HFFc6 (cell line): ENCODE data around the gene ABHD8. TPM values are rescaled to one million over a fixed set of nuclear protein-coding genes. Genes with fewer than 3 reads are reported as not detected.

ENCODE experiments used
- DNase-seq: peaks from one replicate; pipeline ENCODE4 v3.0.0-alpha.2; 2018
- H3K27ac Mint-ChIP-seq: 2 replicates; pipeline ENCODE4 v1.8.0; 2020; ENCODE audit warnings: mild to moderate bottlenecking, mixed read lengths
- H3K27me3 Mint-ChIP-seq: 2 replicates; pipeline ENCODE4 v1.8.0; 2021; ENCODE audit warnings: mild to moderate bottlenecking, moderate library complexity, mixed read lengths; ENCODE audit not compliant: insufficient read depth
- H3K36me3 Mint-ChIP-seq: 2 replicates; pipeline ENCODE4 v1.8.0; 2021; ENCODE audit warnings: low read depth, mixed read lengths
- H3K4me1 Mint-ChIP-seq: 2 replicates; pipeline ENCODE4 v1.8.0; 2020; ENCODE audit warnings: low read depth, mixed read lengths
- H3K4me3 Mint-ChIP-seq: 2 replicates; pipeline ENCODE4 v1.8.0; 2020; ENCODE audit warnings: mild to moderate bottlenecking, moderate library complexity, mixed read lengths
- H3K9me3 Mint-ChIP-seq: 2 replicates; pipeline ENCODE4 v1.8.0; 2020; ENCODE audit warnings: mild to moderate bottlenecking, mixed read lengths
- total RNA-seq, 6 experiments: library from RNA; stranded (reverse); fragmentation: NEBNext Ultra II Directional; extraction: Animal tissue kit (Norgen Biotek cat#: 25700); gene quantifications; 2 replicates in 1 of 6; 3 replicates in 5 of 6; pipeline ENCODE4 v1.2.3, GENCODE V29; 2021
- TF ChIP-seq, protein P1 (sequence below): fragments of 200-600 bp; sonication (generic); IDR thresholded peaks from 2 replicates; pipeline ENCODE4 v1.5.0; 2021; ENCODE audit warnings: antibody characterized with exemption, mild to moderate bottlenecking

The ABHD8 gene
- total RNA-seq, 6 experiments from 2014 or later, result 6.7 to 9.9 (median 8.9) TPM

DNA sequence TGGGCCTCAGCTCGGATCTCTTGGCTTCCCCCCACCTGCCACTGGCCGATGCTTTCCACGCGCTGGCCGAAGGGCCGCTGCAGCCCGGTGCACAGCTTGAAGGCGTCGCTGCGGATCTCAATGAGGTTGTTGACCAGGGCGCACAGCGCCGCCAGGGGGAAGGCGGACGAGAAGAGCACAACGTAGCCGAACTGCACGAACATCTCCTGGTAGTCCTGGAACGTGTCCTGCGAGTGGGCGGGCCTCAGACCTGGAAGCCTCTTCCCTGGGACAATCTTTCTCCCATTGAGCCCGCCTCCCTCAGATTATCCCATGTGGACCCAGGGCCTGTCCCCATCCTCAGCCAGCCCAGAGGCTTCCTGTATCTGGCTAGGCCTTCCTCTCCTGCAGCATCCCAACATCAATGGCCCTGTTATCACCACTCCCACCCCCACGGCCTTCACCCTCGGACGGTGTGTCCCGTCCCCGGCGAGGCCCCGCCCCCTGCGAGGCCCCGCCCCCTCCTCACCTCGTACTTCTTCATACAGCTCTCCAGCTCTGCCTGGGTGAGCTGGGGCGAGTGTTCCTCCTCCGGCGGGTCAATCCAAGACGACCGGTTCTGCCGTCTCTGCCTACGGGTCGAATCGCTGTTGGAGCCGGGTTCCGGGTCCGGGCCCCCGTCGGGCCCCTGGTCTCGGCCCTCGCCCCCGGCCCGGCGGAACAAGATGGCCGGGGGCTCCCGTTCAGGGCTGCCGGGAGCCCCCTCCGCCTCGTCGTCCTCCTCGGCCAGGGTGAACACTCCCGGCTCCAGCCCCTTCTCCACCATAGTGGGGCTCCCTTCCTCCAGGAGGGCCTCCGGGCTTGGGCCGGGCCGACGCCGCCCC lies 24.7 kb upstream of the ABHD8 start:
- peaks cover 6% of the 10 kb centered on the region for H3K36me3 Mint-ChIP-seq
- TF ChIP-seq, protein P1, sequence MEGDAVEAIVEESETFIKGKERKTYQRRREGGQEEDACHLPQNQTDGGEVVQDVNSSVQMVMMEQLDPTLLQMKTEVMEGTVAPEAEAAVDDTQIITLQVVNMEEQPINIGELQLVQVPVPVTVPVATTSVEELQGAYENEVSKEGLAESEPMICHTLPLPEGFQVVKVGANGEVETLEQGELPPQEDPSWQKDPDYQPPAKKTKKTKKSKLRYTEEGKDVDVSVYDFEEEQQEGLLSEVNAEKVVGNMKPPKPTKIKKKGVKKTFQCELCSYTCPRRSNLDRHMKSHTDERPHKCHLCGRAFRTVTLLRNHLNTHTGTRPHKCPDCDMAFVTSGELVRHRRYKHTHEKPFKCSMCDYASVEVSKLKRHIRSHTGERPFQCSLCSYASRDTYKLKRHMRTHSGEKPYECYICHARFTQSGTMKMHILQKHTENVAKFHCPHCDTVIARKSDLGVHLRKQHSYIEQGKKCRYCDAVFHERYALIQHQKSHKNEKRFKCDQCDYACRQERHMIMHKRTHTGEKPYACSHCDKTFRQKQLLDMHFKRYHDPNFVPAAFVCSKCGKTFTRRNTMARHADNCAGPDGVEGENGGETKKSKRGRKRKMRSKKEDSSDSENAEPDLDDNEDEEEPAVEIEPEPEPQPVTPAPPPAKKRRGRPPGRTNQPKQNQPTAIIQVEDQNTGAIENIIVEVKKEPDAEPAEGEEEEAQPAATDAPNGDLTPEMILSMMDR, result no peak
- peaks cover 3% of the 10 kb centered on the region for H3K27me3 Mint-ChIP-seq
- no peak overlapping the region for H3K4me3 Mint-ChIP-seq
- H3K9me3 Mint-ChIP-seq, result 0 out of 2 replicates have a peak, but pooled peaks cover 4% of the 10 kb centered on the region
- DNase-seq, result no peak
- no peak overlapping the region for H3K27ac Mint-ChIP-seq
- peaks cover 1% of the 10 kb centered on the region for H3K4me1 Mint-ChIP-seq

GRCh38 chr19:17327068-17327653 lies 23.9 kb upstream of the ABHD8 start:
- no peak overlapping the region for H3K4me3 Mint-ChIP-seq
- no peaks in the 10 kb centered on the region for H3K9me3 Mint-ChIP-seq
- H3K36me3 Mint-ChIP-seq, result peaks cover 6% of the 10 kb centered on the region; the same call in 1 of the 2 replicates
- DNase-seq, result no peak
- peaks cover 8% of the 10 kb centered on the region for H3K4me1 Mint-ChIP-seq
- no peak overlapping the region for H3K27ac Mint-ChIP-seq
- peaks cover 4% of the 10 kb centered on the region for H3K27me3 Mint-ChIP-seq
- TF ChIP-seq, protein P1, result no peak

- Mint-ChIP-seq H3K9me3 (no peaks in the 10 kb centered on the region), H3K36me3 (peaks cover 6% of the 10 kb centered on the region; the same call in 1 of the 2 replicates), H3K27me3 (peaks cover 5% of the 10 kb centered on the region), H3K27ac (no peak overlapping the region), H3K4me1 (peaks cover 9% of the 10 kb centered on the region), H3K4me3 (no peak overlapping the region)
- TF ChIP-seq, protein P1, result no peak
- no peak for DNase-seq
These were observed 23.4 kb upstream of the ABHD8 start for GRCh38 chr19:17326595-17326966.

GRCh38 chr19:17325881-17326594 lies 22.8 kb upstream of the ABHD8 start:
- Mint-ChIP-seq H3K27me3 (peaks cover 5% of the 10 kb centered on the region), H3K9me3 (no peaks in the 10 kb centered on the region), H3K27ac (no peak overlapping the region), H3K36me3 (peaks cover 6% of the 10 kb centered on the region; the same call in 1 of the 2 replicates), H3K4me3 (no peak overlapping the region), H3K4me1 (peaks cover 9% of the 10 kb centered on the region)
- no peak for DNase-seq
- TF ChIP-seq, protein P1, result no peak

DNA sequence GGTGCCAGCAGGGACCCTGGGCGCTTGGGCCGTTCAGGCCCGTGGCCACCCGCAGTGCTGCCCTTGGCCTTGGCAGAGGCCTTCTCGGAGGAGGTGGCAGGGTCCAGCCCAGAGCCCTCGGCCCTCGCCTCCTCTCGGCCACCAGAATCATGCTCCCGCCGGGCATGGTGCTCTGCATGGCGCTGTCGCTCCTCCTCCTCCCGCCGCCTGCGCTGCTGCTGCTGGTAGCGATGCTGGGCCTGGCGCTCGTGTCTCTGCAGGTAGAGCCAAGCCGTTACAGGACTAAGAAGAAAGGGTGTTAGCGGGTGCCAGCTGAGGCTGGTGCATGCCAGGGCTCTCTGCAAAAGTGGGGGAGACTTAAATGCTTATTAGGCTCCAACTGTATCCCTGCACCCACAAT lies 21.9 kb upstream of the ABHD8 start:
- DNase-seq, result no peak
- Mint-ChIP-seq H3K27ac (no peak overlapping the region), H3K36me3 (peaks cover 6% of the 10 kb centered on the region; the same call in 1 of the 2 replicates), H3K4me1 (peaks cover 9% of the 10 kb centered on the region), H3K27me3 (peaks cover 2% of the 10 kb centered on the region; the same call in 1 of the 2 replicates), H3K9me3 (no peaks in the 10 kb centered on the region), H3K4me3 (no peak overlapping the region)
- TF ChIP-seq, protein P1, result no peak
